HG03064 (cell line): ENCODE measurements around the gene RAB17.
A peak's percentile ranks its signal among the peaks of the same experiment; 100 is the strongest.

Experiments
- ATAC-seq: cut with Tn5 transposase; IDR thresholded peaks from one replicate; pipeline ENCODE4 v1.9.1; 2021; ENCODE audit warnings: low read depth; ENCODE audit not compliant: unreplicated experiment

The RAB17 gene

GRCh38 chr2:237565974-237566373 lies 24.6 kb downstream of the RAB17 start:
- no peak for ATAC-seq

DNA sequence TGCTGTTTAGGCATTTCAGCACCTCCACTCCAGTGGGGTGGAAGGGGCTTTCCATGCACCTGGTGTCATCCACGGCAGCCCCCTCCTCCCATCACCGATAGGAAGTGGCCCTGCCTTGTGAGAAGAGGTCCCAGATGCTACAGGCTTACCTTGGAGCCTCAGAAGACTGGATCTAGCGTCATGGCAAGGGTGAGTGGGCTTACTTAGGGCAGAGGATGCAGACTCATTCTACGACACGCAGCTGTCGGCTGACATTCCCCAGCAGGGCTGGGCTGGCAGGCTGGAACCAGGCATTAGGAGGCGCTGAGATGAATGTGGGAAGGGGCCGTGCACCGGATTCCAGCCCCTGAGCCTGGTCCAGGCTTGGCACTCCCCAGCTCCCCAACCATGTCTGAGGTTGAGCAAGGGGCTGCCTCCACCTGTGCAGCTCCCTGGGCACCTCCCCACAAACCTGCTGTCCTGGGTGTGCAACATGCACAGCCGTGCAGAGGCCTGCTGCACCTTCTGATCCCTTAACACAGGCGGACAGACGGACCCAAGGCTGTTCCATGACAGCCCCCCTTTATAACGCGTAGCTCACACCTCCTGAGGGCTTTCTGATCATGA lies 25.9 kb downstream of the RAB17 start:
- no peak for ATAC-seq

DNA sequence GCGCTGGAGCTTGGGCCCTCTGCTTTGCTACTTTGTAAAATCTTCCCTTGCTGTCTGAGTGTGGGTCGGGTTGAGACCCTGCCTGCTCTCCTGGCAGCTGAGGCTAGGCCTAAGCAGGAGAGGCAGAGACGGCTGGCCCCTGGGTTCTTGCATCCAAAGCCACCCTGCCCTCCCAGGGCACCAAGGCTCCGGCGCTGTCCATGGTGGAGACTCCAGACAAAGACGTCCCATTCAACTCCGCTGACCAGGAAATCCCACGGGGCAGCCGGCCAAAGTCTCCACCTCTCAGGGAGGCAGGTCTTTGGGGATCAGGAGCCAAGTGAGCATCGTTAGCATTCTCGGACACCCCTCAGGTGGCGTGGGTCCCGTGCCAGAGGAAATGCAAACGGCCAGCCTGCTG lies 26.7 kb downstream of the RAB17 start:
- no peak for ATAC-seq

GRCh38 chr2:237561221-237561620 lies 29.3 kb downstream of the RAB17 start:
- ATAC-seq: no peak

DNA sequence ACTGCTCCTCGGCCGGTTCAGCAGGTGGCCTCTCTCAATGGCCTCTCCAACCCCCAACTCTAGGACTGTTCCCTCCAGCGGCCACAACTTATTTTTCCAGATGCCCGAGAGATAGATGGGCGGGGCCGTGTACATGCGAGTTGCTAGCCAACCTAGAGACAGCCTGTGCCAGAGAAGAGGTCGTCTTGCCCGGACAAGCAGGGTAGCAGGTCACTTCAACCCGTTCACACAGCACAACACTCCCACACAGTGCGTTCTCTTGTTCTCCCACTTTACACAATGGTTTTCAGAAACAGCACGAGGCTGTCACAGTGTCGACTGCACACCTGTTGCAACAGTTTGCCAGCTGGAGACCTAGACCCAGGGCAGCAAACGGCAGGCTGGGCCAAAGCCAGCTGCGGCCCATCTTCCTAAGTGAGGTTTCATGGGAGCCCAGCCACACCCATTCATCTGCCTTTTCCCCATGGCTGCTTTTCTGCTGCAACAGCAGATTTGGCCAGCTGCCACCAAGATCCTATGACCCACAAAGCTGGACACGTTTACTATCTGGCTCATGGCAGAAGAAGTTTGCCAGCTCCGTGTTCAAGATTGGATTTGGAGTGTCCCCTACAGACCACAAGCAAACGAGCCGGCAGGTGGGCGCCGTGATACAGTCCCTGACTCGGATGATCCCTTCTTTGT lies 31.4 kb downstream of the RAB17 start:
- ATAC-seq: no peak

- peak; percentile 40 for ATAC-seq
Measured at GRCh38 chr2:237557633-237558015, 32.9 kb downstream of the RAB17 start.

DNA sequence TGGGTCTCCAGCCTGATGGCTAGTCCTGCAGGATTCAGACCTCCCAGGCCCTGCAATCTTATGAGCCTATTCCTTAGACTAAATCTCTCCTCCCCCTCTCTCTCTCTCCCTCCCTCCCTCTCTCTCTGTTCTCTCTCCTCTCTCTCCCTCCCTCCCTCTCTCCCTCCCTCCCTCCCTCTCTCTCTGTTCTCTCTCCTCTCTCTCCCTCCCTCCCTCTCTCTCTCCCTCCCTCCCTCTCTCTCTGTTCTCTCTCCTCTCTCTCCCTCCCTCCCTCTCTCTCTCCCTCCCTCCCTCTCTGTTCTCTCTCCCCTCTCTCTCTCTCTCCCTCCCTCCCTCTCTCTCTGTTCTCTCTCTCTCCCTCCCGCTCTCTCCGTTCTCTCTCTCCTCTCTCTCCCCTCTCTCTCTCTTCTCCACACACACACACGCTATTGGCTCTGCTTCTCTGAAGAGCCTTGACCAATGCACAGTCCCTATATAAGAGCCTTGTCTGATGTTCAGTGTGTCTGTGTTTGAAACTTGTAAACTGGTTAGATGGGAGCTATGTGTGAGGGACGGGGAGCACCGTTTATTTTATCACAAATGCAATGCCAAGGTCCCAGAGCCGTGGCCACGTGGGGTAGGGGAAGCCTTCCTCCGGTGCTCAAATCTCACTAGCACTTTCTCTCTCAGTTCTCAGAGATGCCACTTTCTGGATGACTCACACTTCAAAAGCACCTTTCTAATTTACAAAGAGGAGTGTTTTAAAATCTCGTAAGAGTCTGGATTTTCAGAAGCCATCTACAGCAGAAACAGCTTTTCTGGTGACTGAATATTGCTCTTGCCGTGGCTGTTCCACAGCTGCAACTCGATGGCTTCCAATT lies 33.5 kb downstream of the RAB17 start:
- ATAC-seq: peak; percentile 87

GRCh38 chr2:237555560-237555959 lies 35.0 kb downstream of the RAB17 start:
- ATAC-seq: no peak

- no peak for ATAC-seq
Measured at GRCh38 chr2:237553948-237554347, 36.6 kb downstream of the RAB17 start.

DNA sequence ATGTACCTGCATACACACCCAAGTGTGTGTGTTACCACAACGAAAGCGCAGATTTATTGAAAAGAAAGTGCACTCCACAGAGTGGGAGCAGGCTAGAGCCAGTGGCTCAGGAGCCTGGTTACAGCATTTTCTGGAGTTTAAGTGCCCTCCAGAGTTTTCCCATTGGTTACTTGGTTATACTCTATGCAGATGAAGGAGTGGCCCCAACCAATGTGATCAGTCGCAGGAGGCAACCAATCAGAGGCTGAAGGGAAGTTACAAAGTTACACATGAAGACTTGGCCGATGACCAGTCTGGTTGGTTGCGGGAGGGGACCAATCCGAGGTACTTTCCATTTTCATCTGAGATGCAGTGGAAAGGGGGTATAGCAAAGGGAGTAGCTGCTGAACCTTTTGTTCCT lies 37.6 kb downstream of the RAB17 start:
- ATAC-seq: no peak

DNA sequence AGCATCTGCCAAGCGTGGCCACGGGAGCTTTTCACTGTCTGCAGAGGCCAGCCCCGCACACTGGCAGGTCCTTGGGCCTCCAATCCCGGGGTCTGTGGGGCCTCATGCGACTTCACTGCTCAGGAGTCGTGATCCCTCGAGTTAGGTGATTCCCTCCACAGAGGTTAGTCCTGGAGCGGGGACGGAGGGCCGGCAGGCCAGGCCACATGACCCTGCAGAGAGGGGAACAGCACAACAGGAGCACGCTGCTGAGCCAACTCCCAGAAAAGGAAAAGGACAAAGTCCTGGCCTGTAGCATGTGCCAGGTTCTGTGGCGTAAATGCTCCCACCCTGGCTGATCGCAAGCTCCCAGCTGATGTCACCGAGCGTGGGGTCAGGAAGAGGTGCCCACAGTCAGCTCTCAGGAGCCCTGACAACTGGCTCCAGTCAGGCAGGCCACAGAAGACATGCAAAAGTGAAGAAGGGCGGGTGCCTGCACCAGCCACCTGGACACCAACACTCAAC lies 39.4 kb downstream of the RAB17 start:
- no peak for ATAC-seq

DNA sequence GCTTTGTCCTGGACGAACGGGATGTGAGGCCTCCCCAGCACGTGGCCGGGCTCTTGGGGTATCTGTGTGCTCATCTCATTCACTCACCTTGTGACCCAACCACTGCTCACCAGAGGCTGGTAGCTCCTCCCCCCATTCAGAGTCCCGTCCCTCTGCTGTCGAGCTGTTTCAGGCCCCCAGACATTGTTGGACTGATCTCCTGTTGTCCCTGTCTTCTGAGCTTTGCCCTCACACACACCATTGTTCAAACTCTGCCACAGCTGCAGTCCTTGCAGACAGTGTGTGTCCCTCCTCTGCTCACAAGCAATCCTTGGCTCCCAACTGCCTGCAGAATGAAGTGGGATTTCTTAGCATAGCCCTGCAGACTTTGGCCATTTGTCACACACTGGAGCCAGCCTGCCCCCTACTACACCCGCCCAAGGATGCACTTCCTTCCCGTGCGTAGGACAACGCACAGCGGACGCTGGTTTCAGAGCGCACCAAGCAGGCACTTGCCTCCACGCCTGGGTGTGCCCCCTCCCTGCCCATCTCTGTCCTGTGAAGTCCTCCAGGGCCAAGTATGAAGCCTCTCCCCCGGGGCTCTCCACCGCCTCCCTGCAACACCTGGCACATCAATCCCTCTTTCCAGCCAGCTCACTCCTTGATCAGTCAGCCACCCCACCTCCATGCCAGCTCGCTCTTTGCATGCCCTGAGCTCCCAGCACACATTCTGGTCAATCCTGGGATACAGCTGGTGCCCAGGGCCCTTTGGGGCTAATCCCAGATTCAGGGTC lies 40.7 kb downstream of the RAB17 start:
- no peak for ATAC-seq

- ATAC-seq: no peak
Measured at GRCh38 chr2:237549216-237549615, 41.3 kb downstream of the RAB17 start.

- ATAC-seq: no peak
Measured at GRCh38 chr2:237547841-237548416, 42.6 kb downstream of the RAB17 start.

DNA sequence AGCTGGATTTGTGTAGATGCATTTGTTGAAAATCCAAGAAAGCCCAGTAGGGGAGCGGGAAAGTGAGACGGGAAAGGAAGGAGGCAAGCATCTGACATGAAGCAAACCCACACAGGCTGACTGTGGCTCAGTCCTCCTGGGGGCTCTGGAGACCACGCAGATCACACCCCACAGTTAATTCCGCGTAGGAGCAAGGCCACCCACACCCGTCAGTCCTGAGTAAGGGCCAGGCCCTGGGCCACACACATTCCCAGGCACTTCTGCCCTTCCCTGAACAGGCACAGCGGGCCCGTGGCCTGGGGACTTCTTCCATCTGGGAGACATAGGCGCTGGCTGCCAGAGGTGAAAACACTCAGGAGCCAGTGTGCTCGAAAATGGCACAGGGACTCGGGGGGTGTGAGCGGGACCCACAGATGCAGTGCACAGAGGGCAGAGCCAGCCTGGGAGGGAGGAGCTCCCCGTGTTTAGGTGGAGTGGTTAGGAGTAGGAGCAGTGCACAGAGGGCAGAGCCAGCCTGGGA lies 43.6 kb downstream of the RAB17 start:
- ATAC-seq: no peak

- no peak for ATAC-seq
Measured at GRCh38 chr2:237546040-237546875, 44.3 kb downstream of the RAB17 start.

DNA sequence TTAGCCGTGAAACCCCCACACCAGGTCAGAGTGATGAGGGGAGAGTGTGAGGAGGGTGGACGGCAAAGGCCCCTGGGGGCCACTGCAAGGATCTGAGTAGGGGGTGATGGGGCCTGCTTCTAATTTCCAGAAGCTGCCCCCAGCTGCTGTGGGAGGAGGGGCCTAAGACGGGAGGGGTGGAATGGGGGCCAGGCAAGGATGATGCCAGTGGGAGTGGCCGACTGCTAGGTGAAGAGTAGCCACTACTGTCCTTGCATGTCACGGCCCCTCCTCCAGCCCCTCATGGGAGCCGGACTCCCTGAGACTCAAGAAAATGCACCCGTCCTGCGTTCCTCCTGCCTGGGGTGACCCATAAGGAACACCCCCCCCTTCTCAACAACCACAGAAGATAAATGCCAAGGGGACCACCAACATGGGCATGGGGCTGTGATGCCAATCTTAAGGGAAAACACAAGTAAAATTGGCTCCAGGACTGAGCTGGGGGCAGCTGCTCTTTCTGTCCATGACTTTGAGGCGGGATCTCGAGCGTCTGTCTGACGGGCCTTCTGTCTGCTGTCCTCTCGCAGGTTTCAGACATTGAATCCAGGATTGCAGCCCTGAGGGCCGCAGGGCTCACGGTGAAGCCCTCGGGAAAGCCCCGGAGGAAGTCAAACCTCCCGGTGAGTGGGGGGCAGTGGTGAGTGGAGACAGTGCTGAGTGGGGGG lies 48.4 kb downstream of the RAB17 start:
- ATAC-seq: no peak

- no peak for ATAC-seq
Measured at GRCh38 chr2:237541243-237541642, 49.3 kb downstream of the RAB17 start.

DNA sequence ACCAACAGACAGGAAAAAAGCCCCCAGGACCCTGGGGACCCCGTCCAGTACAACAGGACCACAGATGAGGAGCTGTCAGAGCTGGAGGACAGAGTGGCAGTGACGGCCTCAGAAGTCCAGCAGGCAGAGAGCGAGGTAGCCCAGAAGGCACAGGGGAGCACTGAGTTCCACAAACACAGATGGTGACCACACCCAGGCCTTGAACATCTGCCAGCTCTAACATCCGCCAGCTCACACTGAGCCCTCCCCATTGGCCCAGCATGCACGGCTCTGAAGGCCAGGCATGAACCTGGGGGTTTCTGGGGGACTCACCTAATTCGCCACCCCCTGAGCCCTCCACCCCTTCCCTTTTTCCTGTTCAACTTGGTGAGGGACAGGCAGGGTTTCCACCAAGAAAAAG lies 49.7 kb downstream of the RAB17 start:
- no peak for ATAC-seq
